ENCODE data around the gene LRRFIP2.

The LRRFIP2 gene

GRCh38 chr3:37074178-37074577, 100.2 kb downstream of the LRRFIP2 start:
- no peak for TF ChIP-seq EZH2phosphoT487 (IDR thresholded peaks at IDR 0.05; ENCODE audit: borderline replicate concordance)
- no peak for TF ChIP-seq CTCF (conservative IDR thresholded peaks at IDR 0.05; ENCODE audit: low read length)
- Histone ChIP-seq H3K4me3 (ENCODE audit: low read length, poor library complexity, severe bottlenecking) (no peak overlapping the region), H3K27me3 (ENCODE audit: insufficient read depth, low read length, poor library complexity, severe bottlenecking) (no peaks in the 10 kb centered on the region), H3K4me2 (ENCODE audit: low read depth, low read length, poor library complexity, severe bottlenecking) (no peak overlapping the region), H3K79me2 (ENCODE audit: insufficient read depth, low read length) (no peaks in the 10 kb centered on the region), H2AFZ (ENCODE audit: low read length) (no peak overlapping the region), H3K9ac (ENCODE audit: low read depth, low read length, poor library complexity, severe bottlenecking) (no peak overlapping the region), H3K36me3 (ENCODE audit: insufficient read depth, low read length) (peaks cover 7% of the 10 kb centered on the region; the same call in 1 of the 2 replicates), H4K20me1 (ENCODE audit: insufficient read depth, low read length, poor library complexity, severe bottlenecking) (no peaks in the 10 kb centered on the region), H3F3A (ENCODE audit: low read depth) (peaks cover 12% of the 10 kb centered on the region; the same call in 1 of the 2 replicates), H3K9me2 (replicated peaks; ENCODE audit: low read depth, low read length) (no peaks in the 10 kb centered on the region), H3K9me3 (ENCODE audit: insufficient read depth, low read depth, low read length) (no peaks in the 10 kb centered on the region), H3K4me1 (ENCODE audit: insufficient read depth, low read length, poor library complexity, severe bottlenecking) (peaks cover 29% of the 10 kb centered on the region)

GRCh38 chr3:37072892-37073291, 101.5 kb downstream of the LRRFIP2 start:
- TF ChIP-seq EZH2phosphoT487 (IDR thresholded peaks at IDR 0.05; ENCODE audit: borderline replicate concordance) (no peak), CTCF (conservative IDR thresholded peaks at IDR 0.05; ENCODE audit: low read length) (no peak)
- no peaks in the 10 kb centered on the region for H4K20me1 ChIP-seq (ENCODE audit: insufficient read depth, low read length, poor library complexity, severe bottlenecking)
- peaks cover 10% of the 10 kb centered on the region; the same call in 1 of the 2 replicates for H3K36me3 ChIP-seq (ENCODE audit: insufficient read depth, low read length)
- peak overlapping the region; percentile 42 for H3K9ac ChIP-seq (ENCODE audit: low read depth, low read length, poor library complexity, severe bottlenecking)
- no peaks in the 10 kb centered on the region for H3K27me3 ChIP-seq (ENCODE audit: insufficient read depth, low read length, poor library complexity, severe bottlenecking)
- H3K4me1 ChIP-seq (ENCODE audit: insufficient read depth, low read length, poor library complexity, severe bottlenecking): peaks cover 29% of the 10 kb centered on the region
- no peaks in the 10 kb centered on the region for H3K9me2 ChIP-seq (replicated peaks; ENCODE audit: low read depth, low read length)
- H3K4me3 ChIP-seq (ENCODE audit: low read length, poor library complexity, severe bottlenecking): peak overlapping the region; percentile 61
- H2AFZ ChIP-seq (ENCODE audit: low read length): no peak overlapping the region
- no peaks in the 10 kb centered on the region for H3K79me2 ChIP-seq (ENCODE audit: insufficient read depth, low read length)
- no peaks in the 10 kb centered on the region for H3K9me3 ChIP-seq (ENCODE audit: insufficient read depth, low read depth, low read length)
- peak overlapping the region; percentile 66 for H3K4me2 ChIP-seq (ENCODE audit: low read depth, low read length, poor library complexity, severe bottlenecking)
- peaks cover 12% of the 10 kb centered on the region for H3F3A ChIP-seq (ENCODE audit: low read depth)

- Histone ChIP-seq H3K79me2 (ENCODE audit: insufficient read depth, low read length) (no peaks in the 10 kb centered on the region), H4K20me1 (ENCODE audit: insufficient read depth, low read length, poor library complexity, severe bottlenecking) (no peaks in the 10 kb centered on the region), H3K36me3 (ENCODE audit: insufficient read depth, low read length) (peaks cover 10% of the 10 kb centered on the region; the same call in 1 of the 2 replicates)
Observed at GRCh38 chr3:37071921-37072320, 102.5 kb downstream of the LRRFIP2 start.

More at GRCh38 chr3:37071921-37072320, 102.5 kb downstream of the LRRFIP2 start:
- TF ChIP-seq EZH2phosphoT487 (IDR thresholded peaks at IDR 0.05; ENCODE audit: borderline replicate concordance) (no peak), CTCF (conservative IDR thresholded peaks at IDR 0.05; ENCODE audit: low read length) (no peak)
- Histone ChIP-seq H3K9me3 (ENCODE audit: insufficient read depth, low read depth, low read length) (no peaks in the 10 kb centered on the region), H3K4me2 (ENCODE audit: low read depth, low read length, poor library complexity, severe bottlenecking) (peak overlapping the region; percentile 66), H2AFZ (ENCODE audit: low read length) (no peak overlapping the region), H3K4me3 (ENCODE audit: low read length, poor library complexity, severe bottlenecking) (no peak overlapping the region), H3K27me3 (ENCODE audit: insufficient read depth, low read length, poor library complexity, severe bottlenecking) (no peaks in the 10 kb centered on the region), H3K9me2 (replicated peaks; ENCODE audit: low read depth, low read length) (no peaks in the 10 kb centered on the region), H3K9ac (ENCODE audit: low read depth, low read length, poor library complexity, severe bottlenecking) (peak overlapping the region; percentile 42), H3F3A (ENCODE audit: low read depth) (peaks cover 12% of the 10 kb centered on the region), H3K4me1 (ENCODE audit: insufficient read depth, low read length, poor library complexity, severe bottlenecking) (peaks cover 29% of the 10 kb centered on the region)

All from Loucy (cell line).